HFF-Myc (cell line): ENCODE results near the gene IL20RB.

Experiments used
- DNase-seq: peaks from one replicate; pipeline ENCODE4 v3.0.0-alpha.2; 2011; ENCODE audit warnings: low read depth; ENCODE audit errors: extremely low read depth
- H3K4me3 ChIP-seq: replicated peaks from 2 replicates; pipeline ENCODE4 v1.5.1; 2011; ENCODE audit warnings: low read depth, mild to moderate bottlenecking, control low read depth, low read length
- TF ChIP-seq, protein P1 (sequence below): IDR thresholded peaks from 2 replicates; pipeline ENCODE4 v1.5.1; 2012; ENCODE audit warnings: mild to moderate bottlenecking, low read depth, low read length, control low read depth; ENCODE audit errors: missing control alignments

IL20RB gene

DNA sequence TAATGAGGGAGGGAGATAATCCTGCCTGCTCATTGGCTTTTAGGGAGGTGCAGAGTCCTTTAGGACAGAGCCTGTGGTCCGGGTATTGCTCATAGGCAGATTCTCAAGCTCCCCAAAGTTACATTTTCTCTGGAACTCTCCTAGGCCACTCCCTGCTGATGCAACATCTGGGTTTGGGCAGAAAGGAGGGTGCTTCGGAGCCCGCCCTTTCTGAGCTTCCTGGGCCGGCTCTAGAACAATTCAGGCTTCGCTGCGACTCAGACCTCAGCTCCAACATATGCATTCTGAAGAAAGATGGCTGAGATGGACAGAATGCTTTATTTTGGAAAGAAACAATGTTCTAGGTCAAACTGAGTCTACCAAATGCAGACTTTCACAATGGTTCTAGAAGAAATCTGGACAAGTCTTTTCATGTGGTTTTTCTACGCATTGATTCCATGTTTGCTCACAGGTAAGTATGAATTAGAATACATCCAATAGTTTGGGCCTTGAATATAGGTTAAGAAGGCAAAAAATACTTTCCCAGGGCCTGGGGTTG is at the start of gene IL20RB:
IL20RB (plus strand) TSS at position 233 of the 538 bp plus-strand sequence; CDS start at position 364, 131 bp downstream.
- TF ChIP-seq, protein P1, sequence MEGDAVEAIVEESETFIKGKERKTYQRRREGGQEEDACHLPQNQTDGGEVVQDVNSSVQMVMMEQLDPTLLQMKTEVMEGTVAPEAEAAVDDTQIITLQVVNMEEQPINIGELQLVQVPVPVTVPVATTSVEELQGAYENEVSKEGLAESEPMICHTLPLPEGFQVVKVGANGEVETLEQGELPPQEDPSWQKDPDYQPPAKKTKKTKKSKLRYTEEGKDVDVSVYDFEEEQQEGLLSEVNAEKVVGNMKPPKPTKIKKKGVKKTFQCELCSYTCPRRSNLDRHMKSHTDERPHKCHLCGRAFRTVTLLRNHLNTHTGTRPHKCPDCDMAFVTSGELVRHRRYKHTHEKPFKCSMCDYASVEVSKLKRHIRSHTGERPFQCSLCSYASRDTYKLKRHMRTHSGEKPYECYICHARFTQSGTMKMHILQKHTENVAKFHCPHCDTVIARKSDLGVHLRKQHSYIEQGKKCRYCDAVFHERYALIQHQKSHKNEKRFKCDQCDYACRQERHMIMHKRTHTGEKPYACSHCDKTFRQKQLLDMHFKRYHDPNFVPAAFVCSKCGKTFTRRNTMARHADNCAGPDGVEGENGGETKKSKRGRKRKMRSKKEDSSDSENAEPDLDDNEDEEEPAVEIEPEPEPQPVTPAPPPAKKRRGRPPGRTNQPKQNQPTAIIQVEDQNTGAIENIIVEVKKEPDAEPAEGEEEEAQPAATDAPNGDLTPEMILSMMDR = no peak
- no peak within 1 kb of the TSS for H3K4me3 ChIP-seq
- no peak for DNase-seq

DNA sequence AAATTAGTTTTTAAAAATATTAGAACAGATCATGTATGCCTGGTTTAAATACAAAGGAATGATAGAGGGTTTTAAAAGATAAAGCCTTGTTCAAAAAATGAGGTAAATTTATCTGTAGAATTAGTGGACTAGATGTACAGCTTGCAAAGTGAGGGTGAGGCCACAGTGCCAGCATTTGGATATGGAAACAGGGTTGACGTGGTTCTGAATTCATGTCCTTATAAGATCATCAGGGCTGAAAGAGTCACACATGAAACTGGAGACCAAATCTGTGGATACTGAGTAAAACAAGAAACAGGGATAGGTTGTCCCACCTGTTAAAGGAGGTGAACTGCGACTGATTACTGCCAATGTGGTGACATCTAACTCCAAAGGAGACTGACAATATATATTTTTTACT is 49.5 kb upstream of the IL20RB start:
- H3K4me3 ChIP-seq = no peak overlapping the region
- TF ChIP-seq, protein P1 = no peak
- DNase-seq = no peak

DNA sequence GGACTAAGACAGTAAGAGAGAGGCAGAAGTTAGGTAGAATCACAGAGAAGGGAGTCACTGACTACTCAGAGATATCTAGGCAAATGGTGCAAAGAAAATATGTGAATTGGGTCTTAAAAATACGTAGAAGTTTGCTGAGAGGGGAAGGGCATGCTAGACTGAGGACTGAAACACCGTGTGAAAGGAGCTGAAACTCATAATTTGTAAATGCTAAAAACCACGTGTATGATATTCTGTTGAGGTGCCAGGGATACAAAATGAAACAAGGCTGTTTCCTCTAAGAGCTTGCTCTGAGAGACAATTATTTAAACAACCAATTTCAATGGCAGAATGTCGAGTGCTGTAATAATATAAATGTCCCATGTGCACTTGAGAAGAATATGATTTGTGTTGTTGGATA is 48.6 kb upstream of the IL20RB start:
- TF ChIP-seq, protein P1 = no peak
- no peak for DNase-seq
- H3K4me3 ChIP-seq = no peak overlapping the region

GRCh38 chr3:136910697-136911096 is 47.1 kb upstream of the IL20RB start:
- DNase-seq = no peak
- TF ChIP-seq, protein P1 = no peak
- no peak overlapping the region for H3K4me3 ChIP-seq

GRCh38 chr3:136913168-136913567 is 44.6 kb upstream of the IL20RB start:
- TF ChIP-seq, protein P1 = no peak
- no peak for DNase-seq
- no peak overlapping the region for H3K4me3 ChIP-seq

DNA sequence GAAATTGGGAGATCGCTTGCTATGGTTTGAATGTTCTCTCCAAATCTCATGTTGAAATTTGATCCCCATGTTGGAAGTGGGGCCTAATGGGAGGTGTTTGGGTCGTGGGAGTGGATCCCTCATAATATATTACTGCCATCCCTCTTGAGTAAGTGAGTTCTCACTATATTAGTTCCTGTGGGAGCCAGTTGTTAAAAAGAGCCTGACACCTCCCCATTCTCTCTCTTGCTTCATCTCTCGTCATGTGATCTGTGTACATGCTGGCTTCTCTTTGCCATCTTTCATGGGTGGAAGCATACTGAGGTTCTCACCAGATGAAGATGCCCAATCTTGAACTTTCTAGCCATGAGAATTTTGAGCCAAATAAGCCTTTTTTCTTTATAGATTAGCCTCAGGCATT is 43.0 kb upstream of the IL20RB start:
- no peak overlapping the region for H3K4me3 ChIP-seq
- no peak for DNase-seq
- TF ChIP-seq, protein P1 = no peak

DNA sequence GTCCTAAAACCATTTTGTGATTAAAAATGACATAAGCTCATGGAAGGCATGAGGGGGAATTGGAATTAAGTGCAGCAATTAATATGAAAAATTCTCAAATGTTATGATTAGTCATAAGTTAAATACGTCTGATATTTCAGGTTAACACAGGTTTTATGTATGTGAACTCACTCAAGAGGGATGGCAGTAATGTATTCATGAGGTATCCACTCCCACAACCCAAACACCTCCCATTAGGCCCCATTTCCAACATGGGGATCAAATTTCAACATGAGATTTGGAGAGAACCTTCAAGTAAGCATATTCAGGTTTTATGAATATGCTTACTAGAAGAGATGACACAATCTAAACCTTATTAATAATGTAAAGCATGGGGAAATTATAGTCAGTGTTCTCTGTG is 41.6 kb upstream of the IL20RB start:
- no peak overlapping the region for H3K4me3 ChIP-seq
- TF ChIP-seq, protein P1 = no peak
- DNase-seq = no peak
